Nephron progenitor cell (in vitro differentiated cells): Measurements from ENCODE around the gene S100A4.
"Not testable (repeated sequence)": the region's sequence is repeated elsewhere in the genome, so short reads cannot be mapped to it uniquely, and the experiment has no call there.

ENCODE experiments used
- DNase-seq: peaks from one replicate; pipeline ENCODE4 v3.0.0; 2021
- H3K27ac Mint-ChIP-seq: 2 replicates; pipeline ENCODE4 v1.8.0; 2021; ENCODE audit warnings: mild to moderate bottlenecking, moderate library complexity, mixed read lengths
- H3K27me3 Mint-ChIP-seq: 2 replicates; pipeline ENCODE4 v1.8.0; 2021; ENCODE audit warnings: mild to moderate bottlenecking, low read depth, mixed read lengths; ENCODE audit not compliant: poor library complexity
- H3K36me3 Mint-ChIP-seq: 2 replicates; pipeline ENCODE4 v1.8.0; 2021; ENCODE audit warnings: low read depth, mixed read lengths
- H3K4me1 Mint-ChIP-seq: 2 replicates; pipeline ENCODE4 v1.8.0; 2021; ENCODE audit warnings: mixed read lengths
- H3K4me3 Mint-ChIP-seq: 2 replicates; pipeline ENCODE4 v1.8.0; 2021; ENCODE audit warnings: mild to moderate bottlenecking, moderate library complexity, mixed read lengths
- H3K9me3 Mint-ChIP-seq: 2 replicates; pipeline ENCODE4 v1.8.0; 2021; ENCODE audit warnings: mild to moderate bottlenecking, moderate library complexity, mixed read lengths
- CTCF ChIP-seq: fragments of 200-600 bp; sonication (generic); IDR thresholded peaks from 2 replicates; pipeline ENCODE4 v1.5.0; 2021; ENCODE audit warnings: antibody characterized with exemption

Gene S100A4

GRCh38 chr1:153563991-153564390 lies 18.4 kb upstream of the S100A4 start:
- no peaks in the 10 kb centered on the region for H3K9me3 Mint-ChIP-seq
- no peak for DNase-seq
- peaks cover 55% of the 10 kb centered on the region for H3K4me1 Mint-ChIP-seq
- TF ChIP-seq CTCF, result no peak
- H3K27ac Mint-ChIP-seq, result peak overlapping the region; percentile 77
- peaks cover 7% of the 10 kb centered on the region for H3K27me3 Mint-ChIP-seq
- H3K4me3 Mint-ChIP-seq, result no peak overlapping the region
- no peaks in the 10 kb centered on the region for H3K36me3 Mint-ChIP-seq

GRCh38 chr1:153563483-153563901 lies 17.9 kb upstream of the S100A4 start:
- peaks cover 50% of the 10 kb centered on the region for H3K4me1 Mint-ChIP-seq
- H3K27me3 Mint-ChIP-seq, result peaks cover 7% of the 10 kb centered on the region
- no peak overlapping the region for H3K4me3 Mint-ChIP-seq
- H3K36me3 Mint-ChIP-seq, result no peaks in the 10 kb centered on the region
- DNase-seq, result no peak
- no peak for TF ChIP-seq CTCF
- H3K9me3 Mint-ChIP-seq, result no peaks in the 10 kb centered on the region
- H3K27ac Mint-ChIP-seq, result peak overlapping the region; percentile 77

GRCh38 chr1:153562021-153562420 lies 16.4 kb upstream of the S100A4 start:
- H3K36me3 Mint-ChIP-seq, H3K4me3 Mint-ChIP-seq, H3K27me3 Mint-ChIP-seq, H3K27ac Mint-ChIP-seq, H3K9me3 Mint-ChIP-seq, DNase-seq: not testable (repeated sequence)
- H3K4me1 Mint-ChIP-seq, result peaks cover 36% of the 10 kb centered on the region

GRCh38 chr1:153561466-153561985 lies 15.9 kb upstream of the S100A4 start:
- H3K36me3 Mint-ChIP-seq, result no peaks in the 10 kb centered on the region
- no peak for DNase-seq
- H3K4me3 Mint-ChIP-seq, result no peak overlapping the region
- H3K27ac Mint-ChIP-seq, result peak overlapping the region; percentile 77
- peaks cover 31% of the 10 kb centered on the region for H3K4me1 Mint-ChIP-seq
- H3K27me3 Mint-ChIP-seq, result peaks cover 5% of the 10 kb centered on the region
- no peak for TF ChIP-seq CTCF
- no peaks in the 10 kb centered on the region for H3K9me3 Mint-ChIP-seq

GRCh38 chr1:153560771-153561465 lies 15.3 kb upstream of the S100A4 start:
- Mint-ChIP-seq H3K36me3 (no peaks in the 10 kb centered on the region), H3K27me3 (peaks cover 5% of the 10 kb centered on the region), H3K4me3 (no peak overlapping the region), H3K9me3 (no peaks in the 10 kb centered on the region), H3K27ac (no peak overlapping the region), H3K4me1 (peaks cover 25% of the 10 kb centered on the region)
- no peak for TF ChIP-seq CTCF
- DNase-seq, result no peak

- DNase-seq, result no peak
- Mint-ChIP-seq H3K9me3 (no peaks in the 10 kb centered on the region), H3K36me3 (no peaks in the 10 kb centered on the region), H3K27ac (no peak overlapping the region), H3K27me3 (peaks cover 5% of the 10 kb centered on the region), H3K4me1 (peaks cover 18% of the 10 kb centered on the region), H3K4me3 (no peak overlapping the region)
- no peak for TF ChIP-seq CTCF
Measured at GRCh38 chr1:153560241-153560640, 14.6 kb upstream of the S100A4 start.
